Measurements from ENCODE around the gene GPRIN2. TPM values are rescaled to one million over a fixed set of nuclear protein-coding genes. Genes with fewer than 3 reads are reported as not detected.
"Not testable (repeated sequence)": the region's sequence is repeated elsewhere in the genome, so short reads cannot be mapped to it uniquely, and the experiment has no call there.

Gene GPRIN2
- total and polyA plus RNA-seq, 2 donors from 2014 or later: 8.5 to 12.6 TPM

DNA sequence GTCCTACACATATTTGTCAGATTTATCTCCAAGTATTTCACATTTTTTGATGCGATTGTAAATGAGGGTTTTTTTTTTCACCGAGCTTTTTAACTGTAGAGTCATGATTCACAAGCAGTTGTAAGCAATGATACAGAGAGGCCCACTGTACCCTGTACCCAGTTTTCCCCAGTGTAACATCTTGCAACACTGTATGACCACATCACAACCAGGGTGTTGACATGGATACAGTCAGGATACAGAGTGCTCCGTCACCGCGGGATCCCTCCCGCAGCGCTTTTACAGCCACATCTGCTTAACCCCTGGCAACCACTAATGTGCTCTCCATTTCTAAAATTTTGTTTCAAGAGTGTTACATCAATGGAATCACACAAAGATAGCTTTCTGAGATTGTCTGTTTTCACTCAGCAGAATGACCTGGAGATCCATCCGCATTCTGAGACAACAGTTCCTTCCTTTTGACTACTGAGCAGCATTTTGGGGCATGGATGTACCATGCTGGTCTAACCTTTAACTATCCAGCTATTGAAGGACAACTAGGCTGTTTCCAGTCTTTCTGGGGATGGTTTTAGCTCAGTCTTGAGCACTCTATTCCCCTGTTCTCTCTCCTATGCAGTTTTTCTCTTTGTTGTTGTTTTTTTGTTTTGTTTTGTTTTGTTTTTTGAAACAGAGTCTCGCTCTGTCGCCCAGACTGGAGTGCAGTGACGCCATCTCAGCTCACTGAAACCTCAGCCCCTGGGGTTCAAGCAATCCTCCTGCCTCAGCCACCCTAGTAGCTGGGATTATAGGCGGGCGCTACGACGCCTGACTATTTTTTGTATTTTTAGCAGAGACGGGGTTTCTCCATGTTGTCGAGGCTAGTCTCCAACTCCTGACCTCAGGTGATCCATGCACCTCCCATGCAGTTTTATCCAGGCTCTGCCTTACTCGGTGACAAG is 25.9 kb downstream of the GPRIN2 start:
- Histone ChIP-seq H3K4me3 (ENCODE audit: low read length in 3 of 3) (no peak overlapping the region), H3K27me3 (ENCODE audit: control insufficient read depth, insufficient read depth, low read length) (no peaks in the 10 kb centered on the region), H3K9me3 (ENCODE audit: control insufficient read depth in 2 of 3, insufficient read depth in 1 of 3, low read length in 3 of 3) (peaks cover 0 to 5% (median 0%) of the 10 kb centered on the region in 3 donors), H3K27ac (ENCODE audit: low read depth in 2 of 2, low read length in 2 of 2) (no peak overlapping the region), H3K36me3 (ENCODE audit: control insufficient read depth in 2 of 3, insufficient read depth in 3 of 3, low read length in 3 of 3) (peaks cover 0 to 3% (median 0%) of the 10 kb centered on the region in 3 donors), H3K9ac (ENCODE audit: low read length in 3 of 3) (no peak overlapping the region), H3K4me1 (ENCODE audit: control insufficient read depth in 2 of 3, insufficient read depth in 2 of 3, low read depth in 1 of 3, low read length in 3 of 3) (no peaks in the 10 kb centered on the region)
- FAIRE-seq (no peak), DNase-seq (peak in 1 of 5 donors; percentile 42)
- intact Hi-C loops (cut with DNase I): no loop called here
- TF ChIP-seq, protein P1, sequence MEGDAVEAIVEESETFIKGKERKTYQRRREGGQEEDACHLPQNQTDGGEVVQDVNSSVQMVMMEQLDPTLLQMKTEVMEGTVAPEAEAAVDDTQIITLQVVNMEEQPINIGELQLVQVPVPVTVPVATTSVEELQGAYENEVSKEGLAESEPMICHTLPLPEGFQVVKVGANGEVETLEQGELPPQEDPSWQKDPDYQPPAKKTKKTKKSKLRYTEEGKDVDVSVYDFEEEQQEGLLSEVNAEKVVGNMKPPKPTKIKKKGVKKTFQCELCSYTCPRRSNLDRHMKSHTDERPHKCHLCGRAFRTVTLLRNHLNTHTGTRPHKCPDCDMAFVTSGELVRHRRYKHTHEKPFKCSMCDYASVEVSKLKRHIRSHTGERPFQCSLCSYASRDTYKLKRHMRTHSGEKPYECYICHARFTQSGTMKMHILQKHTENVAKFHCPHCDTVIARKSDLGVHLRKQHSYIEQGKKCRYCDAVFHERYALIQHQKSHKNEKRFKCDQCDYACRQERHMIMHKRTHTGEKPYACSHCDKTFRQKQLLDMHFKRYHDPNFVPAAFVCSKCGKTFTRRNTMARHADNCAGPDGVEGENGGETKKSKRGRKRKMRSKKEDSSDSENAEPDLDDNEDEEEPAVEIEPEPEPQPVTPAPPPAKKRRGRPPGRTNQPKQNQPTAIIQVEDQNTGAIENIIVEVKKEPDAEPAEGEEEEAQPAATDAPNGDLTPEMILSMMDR (IDR thresholded peaks at IDR 0.05; ENCODE audit: borderline replicate concordance, extremely low read depth, insufficient read depth): no peak

DNA sequence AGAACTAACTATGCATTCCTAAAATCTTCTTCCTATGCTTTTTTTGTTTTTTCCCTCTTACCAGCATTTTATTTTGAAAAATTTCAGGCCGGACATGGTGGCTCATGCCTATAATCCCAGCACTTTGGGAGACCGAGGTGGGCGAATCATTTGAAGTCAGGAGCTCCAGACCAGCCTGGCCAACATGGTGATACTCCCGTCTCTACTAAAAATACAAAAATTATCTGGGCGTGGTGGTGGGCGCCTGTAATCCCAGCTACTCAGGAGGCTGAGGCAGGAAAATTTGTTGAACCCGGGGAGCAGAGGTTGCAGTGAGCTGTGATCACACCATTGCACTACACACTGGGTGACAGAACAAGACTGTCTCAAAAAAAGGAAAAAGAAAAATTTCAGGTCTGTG is 26.7 kb downstream of the GPRIN2 start:
- peak in 1 of 5 donors; percentile 49 for DNase-seq
- H3K27me3 ChIP-seq (ENCODE audit: control insufficient read depth, insufficient read depth, low read length); intact Hi-C loops (cut with DNase I); H3K36me3 ChIP-seq (ENCODE audit: control insufficient read depth in 2 of 3, insufficient read depth in 3 of 3, low read length in 3 of 3); H3K4me1 ChIP-seq (ENCODE audit: control insufficient read depth in 2 of 3, insufficient read depth in 2 of 3, low read depth in 1 of 3, low read length in 3 of 3); FAIRE-seq; H3K4me3 ChIP-seq (ENCODE audit: low read length in 3 of 3); H3K9me3 ChIP-seq (ENCODE audit: control insufficient read depth in 2 of 3, insufficient read depth in 1 of 3, low read length in 3 of 3); H3K9ac ChIP-seq (ENCODE audit: low read length in 3 of 3); H3K27ac ChIP-seq (ENCODE audit: low read depth in 2 of 2, low read length in 2 of 2): not testable (repeated sequence)

DNA sequence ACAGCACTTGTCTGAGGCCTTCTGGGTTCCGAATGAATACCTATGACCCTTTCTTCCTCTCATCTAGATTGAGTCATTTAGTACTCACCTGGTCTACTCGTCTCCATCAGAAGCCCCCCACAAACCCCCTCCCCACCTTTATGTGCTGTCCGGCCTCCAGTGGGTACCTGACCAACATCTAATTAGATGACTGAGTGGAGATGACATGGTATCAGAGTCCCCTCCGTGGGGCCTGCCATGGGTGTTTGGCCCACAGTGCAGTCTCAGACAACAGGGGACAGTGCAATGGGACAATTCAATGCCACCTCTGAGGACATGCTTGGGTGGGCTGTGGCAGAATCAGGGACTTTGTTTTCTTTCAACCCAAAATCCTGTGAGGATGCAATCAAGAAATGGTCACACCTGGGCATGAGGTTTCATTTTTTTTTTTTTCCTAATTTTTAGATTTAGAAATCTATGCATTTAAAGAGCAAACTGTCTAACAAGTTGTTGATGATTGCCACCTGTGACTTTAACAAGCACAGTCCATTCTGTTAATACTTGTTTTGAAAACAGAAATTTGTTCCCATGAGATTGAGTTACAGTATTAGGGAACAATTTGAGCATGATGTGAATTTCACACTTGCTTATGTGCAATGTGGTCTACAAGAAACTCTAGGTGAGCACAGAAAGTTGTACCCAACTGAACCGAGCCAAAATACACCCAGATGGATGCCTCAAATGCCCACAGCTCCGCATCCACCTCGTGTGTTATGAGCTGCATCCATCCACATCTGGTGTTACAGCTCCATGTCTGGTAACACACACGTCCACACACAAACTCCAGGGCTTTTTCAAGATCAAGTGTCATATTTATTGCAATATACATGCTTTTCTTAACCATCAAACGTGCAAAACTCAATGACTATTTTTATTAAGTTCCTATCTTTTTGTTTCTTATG is 27.5 kb downstream of the GPRIN2 start:
- Histone ChIP-seq H3K4me1 (ENCODE audit: control insufficient read depth in 2 of 3, insufficient read depth in 2 of 3, low read depth in 1 of 3, low read length in 3 of 3) (peaks cover 0 to under 1% (median 0%) of the 10 kb centered on the region in 3 donors), H3K27ac (ENCODE audit: low read depth in 2 of 2, low read length in 2 of 2) (no peak overlapping the region), H3K27me3 (ENCODE audit: control insufficient read depth, insufficient read depth, low read length) (no peaks in the 10 kb centered on the region), H3K9ac (ENCODE audit: low read length in 3 of 3) (no peak overlapping the region), H3K36me3 (ENCODE audit: control insufficient read depth in 2 of 3, insufficient read depth in 3 of 3, low read length in 3 of 3) (peaks cover 0 to 3% (median 0%) of the 10 kb centered on the region in 3 donors), H3K4me3 (ENCODE audit: low read length in 3 of 3) (no peak overlapping the region), H3K9me3 (ENCODE audit: control insufficient read depth in 2 of 3, insufficient read depth in 1 of 3, low read length in 3 of 3) (peaks cover 0 to 5% (median 0%) of the 10 kb centered on the region in 3 donors)
- DNase-seq: no peak
- FAIRE-seq: no peak
- intact Hi-C loops (cut with DNase I): no loop called here
- TF ChIP-seq, protein P1 (IDR thresholded peaks at IDR 0.05; ENCODE audit: borderline replicate concordance, extremely low read depth, insufficient read depth): no peak
